GM19438 (cell line): ENCODE results near the gene THOC5.
"Not testable (repeated sequence)": the region's sequence is repeated elsewhere in the genome, so short reads cannot be mapped to it uniquely, and the experiment has no call there.

Experiments used
- ATAC-seq: cut with Tn5 transposase; IDR thresholded peaks from one replicate; pipeline ENCODE4 v1.9.1; 2021; ENCODE audit warnings: low read depth; ENCODE audit not compliant: unreplicated experiment

Gene THOC5

DNA sequence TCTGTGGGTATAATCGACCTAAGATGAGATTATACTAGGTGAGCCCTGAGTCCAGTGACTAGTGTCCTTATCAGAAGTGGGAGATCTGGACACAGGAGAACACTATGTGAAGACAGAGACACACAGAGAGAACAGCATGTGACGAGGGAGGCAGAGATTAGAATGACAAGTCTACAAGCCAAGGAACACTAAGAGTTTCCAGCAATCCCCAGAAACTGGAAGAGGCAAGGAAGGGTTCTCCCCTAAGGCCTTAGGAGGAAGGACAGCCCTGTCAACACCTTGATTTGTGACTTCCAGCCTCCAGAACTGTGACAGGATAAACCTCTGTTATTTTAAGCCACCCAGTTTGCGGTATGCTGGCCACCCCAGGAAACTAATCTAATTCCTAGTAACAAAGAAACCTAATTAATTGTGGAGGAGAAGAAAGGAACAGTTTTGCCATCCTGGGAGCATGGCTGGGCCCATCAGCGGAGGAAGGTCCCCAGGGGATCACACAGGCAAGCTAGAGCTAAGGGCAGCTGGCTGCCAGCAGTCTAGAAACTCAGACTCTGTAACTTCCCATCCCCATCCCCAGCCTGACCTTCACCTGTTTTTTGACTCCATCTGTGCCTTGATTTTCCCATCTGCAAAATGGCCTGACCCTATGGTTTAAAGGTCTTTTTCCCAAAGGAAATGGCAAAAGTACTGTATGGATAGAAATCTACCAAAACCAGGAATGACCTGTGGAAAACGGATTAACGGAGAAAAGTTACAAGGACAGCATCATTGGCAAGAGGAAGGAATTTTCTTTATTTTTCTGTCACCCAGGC, 10.3 kb upstream of the THOC5 start:
- no peak for ATAC-seq

DNA sequence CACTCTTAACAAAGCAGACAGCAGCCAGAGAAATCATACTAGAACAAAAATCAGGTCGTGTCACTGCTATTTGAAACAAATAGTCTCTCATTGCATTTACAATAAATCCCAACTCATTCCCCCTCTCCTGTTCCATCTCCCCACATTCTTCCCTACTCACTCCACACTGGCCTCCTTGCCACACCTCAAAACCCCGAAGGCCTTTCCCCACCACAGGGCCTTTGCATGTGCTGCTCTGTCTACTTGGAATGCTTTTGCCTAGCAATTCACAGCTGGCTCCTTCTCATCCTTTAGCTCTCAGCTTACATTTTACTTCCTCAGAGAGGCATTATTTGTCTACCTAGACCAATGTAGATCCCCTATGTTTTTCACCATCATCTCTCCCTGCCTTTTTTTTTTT, 6.3 kb upstream of the THOC5 start:
- no peak for ATAC-seq

DNA sequence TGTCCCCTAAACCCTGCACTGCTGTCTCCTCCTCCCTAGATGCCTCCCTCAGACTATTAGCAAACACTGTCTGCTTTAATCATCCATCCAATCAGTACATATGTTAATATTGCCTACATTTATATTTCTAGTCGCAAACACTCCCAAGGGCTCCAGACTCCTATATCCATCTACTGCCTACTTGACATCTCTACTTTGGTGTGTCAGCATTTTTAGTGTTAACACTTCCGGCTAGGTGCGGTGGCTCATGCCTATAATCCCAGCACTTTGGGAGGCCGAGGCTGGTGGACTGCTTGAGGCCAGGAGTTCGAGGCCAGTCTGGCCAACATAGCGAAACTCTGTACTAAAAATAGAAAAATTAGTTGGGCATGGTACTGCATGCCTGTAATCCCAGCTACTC, 5.5 kb upstream of the THOC5 start:
- ATAC-seq: no peak

- ATAC-seq: no peak
Measured at GRCh38 chr22:29555065-29555644, 1.6 kb upstream of the THOC5 start.

DNA sequence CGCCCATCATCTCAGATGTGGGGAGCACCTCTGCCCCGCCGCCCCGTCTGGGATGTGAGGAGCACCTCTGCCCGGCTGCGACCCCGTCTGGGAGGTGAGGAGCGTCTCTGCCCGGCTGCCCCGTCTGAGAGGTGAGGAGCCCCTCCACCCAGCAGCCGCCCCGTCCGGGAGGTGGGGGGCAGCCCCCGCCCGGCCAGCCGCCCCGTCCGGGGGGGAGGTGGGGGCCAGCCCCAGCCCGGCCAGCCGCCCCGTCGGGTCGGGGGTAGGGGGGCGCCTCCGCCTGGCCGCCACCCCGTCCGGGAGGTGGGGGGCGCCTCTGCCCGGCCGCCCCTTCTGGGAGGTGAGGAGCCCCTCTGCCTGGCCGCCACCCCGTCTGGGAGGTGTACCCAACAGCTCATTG, 1.2 kb downstream of the THOC5 start:
- not testable (repeated sequence) for ATAC-seq

GRCh38 chr22:29550005-29550404, 3.6 kb downstream of the THOC5 start:
- ATAC-seq: no peak

DNA sequence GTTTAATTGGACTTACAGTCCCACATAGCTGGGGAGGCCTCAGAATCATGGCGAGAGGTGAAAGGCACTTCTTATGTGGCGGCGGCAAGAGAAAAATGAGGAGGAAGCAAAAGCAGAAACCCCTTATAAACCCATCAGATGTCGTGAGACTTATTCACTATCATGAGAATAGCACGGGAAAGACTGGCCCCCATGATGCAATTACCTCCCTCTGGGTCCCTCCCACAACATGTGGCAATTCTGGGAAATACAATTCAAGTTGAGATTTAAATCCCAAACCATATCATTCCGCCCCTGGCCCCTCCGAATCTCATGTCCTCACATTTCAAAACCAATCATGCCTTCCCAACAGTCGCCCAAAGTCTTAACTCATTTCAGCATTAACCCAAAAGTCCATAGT, 8.5 kb downstream of the THOC5 start:
- not testable (repeated sequence) for ATAC-seq

DNA sequence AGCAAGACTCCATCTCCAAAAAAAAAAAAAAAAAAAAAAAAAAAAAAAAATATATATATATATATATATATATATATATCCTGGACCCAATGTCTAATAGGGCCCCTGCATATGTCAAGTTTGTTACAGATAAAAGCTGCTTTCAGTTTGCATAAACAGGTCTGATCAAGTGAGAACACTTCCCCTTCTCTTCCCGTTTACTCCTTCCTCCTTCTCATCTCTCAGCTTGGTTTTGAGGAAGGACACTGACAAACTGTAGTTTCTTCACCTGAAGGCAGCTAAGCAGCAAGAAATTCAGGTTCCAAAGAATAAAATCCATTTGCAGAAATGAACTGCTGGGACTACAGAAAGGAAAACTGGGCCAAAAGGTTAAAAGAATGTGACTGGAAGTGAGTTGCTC, 11.7 kb downstream of the THOC5 start:
- ATAC-seq: no peak

DNA sequence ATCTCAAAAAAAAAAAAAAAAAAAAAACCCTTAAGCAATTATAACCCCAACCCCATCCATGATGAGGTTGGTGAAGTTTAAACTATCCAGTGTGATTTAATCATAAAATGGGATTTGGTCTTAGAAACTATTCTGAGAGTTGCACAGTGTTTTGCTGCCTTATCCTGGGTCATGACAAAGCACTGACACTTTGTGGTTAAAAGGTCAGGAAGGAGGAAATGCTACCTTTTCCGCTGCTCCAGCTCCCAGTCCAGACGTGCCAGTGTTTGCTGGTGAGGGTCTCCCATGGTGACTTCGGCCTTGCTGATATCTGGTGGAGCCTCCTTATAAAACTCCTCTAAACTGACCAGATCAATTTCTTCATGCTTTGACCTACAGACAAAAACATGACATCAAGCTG, 14.5 kb downstream of the THOC5 start:
- no peak for ATAC-seq

DNA sequence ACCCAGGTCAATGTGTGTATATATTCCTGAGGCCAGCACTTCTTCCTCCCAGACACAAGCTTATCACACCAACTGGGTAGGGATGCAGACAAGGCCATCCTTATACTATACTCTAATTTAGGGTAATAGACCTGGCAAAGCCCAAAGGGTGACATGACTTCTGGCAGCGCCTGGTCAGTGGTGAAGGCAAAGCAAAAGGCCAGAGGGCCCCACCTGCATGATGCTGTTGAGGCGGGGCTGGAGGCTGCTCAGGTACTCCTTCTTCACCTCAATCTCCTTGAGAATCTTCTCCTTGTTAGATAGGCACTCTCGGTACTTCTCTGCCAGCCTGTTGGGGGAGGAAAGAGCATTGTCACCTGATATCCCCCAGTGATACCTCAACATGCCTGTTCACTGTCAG, 17.1 kb downstream of the THOC5 start:
- ATAC-seq: no peak

- no peak for ATAC-seq
Measured at GRCh38 chr22:29531419-29531818, 22.1 kb downstream of the THOC5 start.

- no peak for ATAC-seq
Measured at GRCh38 chr22:29530716-29531115, 22.8 kb downstream of the THOC5 start.

DNA sequence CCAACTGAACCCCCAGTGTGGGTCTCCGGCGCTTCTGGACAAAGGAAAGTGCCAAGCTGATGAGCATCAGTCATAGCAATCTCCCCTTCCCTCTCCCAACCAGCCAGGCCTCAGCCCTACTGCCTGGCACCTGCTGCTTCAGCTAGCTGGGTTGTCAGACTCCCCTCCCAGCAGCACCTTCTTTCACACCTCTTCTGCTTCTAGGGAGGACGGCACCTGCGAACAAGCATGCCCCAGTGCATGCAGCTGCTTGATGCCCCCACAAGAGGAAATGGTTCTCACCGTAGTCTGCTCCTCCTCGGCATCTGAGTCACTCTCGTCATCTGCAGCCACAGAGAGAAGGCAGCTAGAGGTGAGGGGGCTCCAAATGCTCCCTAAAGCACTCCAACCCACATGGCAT, 25.4 kb downstream of the THOC5 start:
- no peak for ATAC-seq

DNA sequence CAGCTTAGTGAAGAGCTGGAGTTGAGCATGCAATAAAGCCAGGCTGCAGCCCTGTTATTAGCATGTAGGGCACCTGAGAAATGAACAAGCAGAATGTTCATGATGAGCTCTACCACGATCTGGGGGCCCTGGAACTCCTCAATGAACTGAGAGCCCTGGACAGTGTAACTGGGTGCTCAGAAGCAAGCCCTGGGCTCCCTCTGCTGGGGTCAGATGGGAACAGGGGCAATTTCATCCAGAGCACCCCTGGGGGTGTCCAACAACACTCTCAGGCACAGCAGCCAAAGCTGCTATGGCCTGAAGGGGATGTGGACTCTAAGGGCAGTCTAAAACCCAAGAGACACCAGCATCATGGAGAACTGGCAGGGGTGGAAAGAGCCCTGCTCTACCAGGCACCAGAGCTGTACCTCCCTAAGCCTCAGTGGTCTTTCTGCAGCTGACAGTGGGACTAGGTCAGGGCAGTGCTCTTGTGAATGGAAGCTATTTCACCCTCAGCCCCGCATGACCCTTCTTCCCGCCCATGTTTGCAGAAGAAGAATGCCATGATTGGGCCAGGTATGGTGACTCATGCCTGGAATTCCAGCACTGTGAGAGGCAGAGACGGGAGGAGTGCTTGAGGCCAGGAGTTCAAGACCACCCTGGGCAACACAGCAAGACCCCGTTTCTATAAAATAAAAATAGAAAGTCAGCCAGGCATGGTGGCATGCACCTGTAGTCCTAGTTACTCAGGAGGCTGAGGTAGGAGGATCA, 28.9 kb downstream of the THOC5 start:
- no peak for ATAC-seq

- no peak for ATAC-seq
Measured at GRCh38 chr22:29523761-29524160, 29.8 kb downstream of the THOC5 start.

DNA sequence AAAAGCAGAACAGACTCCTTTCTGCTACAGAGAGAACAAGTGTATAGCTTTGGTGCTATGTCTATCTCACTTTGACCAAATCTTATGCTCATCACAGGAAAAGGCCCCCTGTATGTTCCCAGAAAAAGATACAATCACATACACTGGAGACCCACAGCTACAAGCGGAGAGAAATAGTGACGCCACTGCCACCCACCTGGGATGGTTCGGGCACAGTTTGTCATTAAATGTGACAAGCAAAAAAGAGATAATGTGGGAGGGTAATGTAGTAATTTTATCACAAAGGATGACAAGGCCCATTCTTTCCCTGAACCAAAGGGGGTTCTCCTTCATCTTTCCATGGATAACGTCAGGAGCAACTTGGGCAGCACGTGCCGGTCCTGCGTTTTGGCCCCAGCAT, 32.0 kb downstream of the THOC5 start:
- no peak for ATAC-seq

GRCh38 chr22:29520851-29521250, 32.7 kb downstream of the THOC5 start:
- no peak for ATAC-seq

DNA sequence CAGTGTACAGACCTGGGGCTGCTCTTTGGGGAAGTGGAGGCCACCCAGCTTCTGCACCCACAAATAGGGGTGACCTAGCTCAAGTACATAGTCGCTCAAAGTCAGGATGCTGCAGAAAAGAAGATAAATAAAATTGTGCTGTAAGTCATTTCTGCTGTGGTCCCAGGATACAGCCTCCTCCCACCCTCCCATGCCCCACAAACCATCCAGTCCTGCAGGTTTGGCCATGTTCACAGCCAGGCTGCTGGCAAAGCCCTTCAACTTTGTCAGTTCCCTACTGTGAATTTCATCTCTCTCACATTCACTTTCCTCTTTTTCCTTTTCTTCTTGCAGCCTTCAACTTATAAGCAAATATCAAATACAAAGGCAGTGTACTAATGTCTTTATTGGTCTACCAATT, 33.6 kb downstream of the THOC5 start:
- no peak for ATAC-seq

- no peak for ATAC-seq
Measured at GRCh38 chr22:29518427-29518826, 35.1 kb downstream of the THOC5 start.

DNA sequence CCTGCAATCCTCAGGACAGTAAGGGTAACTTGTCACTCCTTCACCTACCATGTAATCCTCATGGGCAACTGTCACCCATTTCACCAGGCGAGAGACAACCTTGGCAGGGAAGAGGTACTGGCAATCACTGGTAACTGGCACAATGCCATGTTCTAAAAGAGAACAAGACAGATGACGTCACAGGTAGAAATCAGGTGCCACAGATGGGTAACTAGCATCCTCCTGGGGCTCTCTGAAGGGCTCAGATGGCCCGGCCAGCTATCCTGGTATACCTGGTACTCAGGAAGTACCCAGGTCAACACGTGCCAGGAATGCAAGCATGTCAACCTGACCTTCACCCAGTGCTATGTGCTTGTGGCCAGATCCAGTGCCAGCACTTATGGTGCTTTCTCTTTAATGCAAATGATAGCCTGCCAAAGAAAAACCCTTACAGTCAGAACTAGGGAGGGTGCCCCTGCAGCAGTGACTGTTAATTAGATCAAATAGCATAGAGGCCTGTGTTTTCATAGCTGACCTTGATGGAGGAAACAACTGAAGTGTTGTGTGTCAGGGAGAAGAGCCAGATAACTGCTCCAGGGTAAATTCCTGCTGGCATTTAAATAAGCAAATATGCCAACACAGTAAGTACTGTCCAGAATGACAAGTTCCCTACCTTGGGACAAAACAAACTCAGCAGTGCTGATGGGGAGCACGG, 36.2 kb downstream of the THOC5 start:
- ATAC-seq: no peak

GRCh38 chr22:29512031-29512430, 41.5 kb downstream of the THOC5 start:
- no peak for ATAC-seq
